PFSK-1 (cell line): ENCODE measurements around the gene MAX.

ENCODE experiments used
- POLR2AphosphoS5 ChIP-seq: IDR thresholded peaks from 2 replicates; pipeline ENCODE4 v1.6.1; 2012; ENCODE audit warnings: low read depth, mild to moderate bottlenecking, control low read depth, low read length, moderate library complexity
- SIN3A ChIP-seq: IDR thresholded peaks from 2 replicates; pipeline ENCODE4 v1.6.1; 2012; ENCODE audit warnings: mild to moderate bottlenecking, low read length, moderate library complexity, borderline replicate concordance; ENCODE audit not compliant: insufficient read depth
- TAF1 ChIP-seq: IDR thresholded peaks from 2 replicates; pipeline ENCODE4 v1.6.1; 2012; ENCODE audit warnings: low read length, control low read depth, borderline replicate concordance; ENCODE audit not compliant: insufficient read depth
- TF ChIP-seq, protein P1 (sequence below), 2 experiments: IDR thresholded peaks; 2 replicates each; pipeline versions ENCODE4 v1.6.1 to v1.8.0; 2011 to 2012; ENCODE audit warnings: low read depth in 2 of 2, low read length in 2 of 2, control low read depth in 1 of 2, inconsistent platforms in 1 of 2, mild to moderate bottlenecking in 1 of 2, moderate library complexity in 1 of 2; ENCODE audit not compliant: insufficient read depth in 1 of 2

DNA sequence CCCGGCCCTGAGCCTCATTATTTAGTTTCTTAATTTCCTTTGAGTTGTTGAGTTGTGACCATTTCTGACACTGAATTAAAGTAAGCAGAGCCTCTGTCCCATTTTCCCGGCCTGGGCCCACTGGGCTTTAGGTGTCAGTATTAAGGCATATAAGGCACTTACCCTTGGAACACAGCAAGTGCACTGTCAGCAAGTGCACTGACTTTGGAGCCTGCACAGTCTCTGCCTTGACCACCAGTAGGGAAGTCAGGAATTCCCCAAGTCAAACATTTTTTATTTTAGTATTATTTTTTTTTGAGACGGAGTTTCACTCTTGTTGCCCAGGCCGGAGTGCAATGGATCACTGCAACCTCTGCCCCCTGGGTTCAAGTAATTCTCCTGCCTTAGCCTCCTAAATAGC lies 56.6 kb downstream of the MAX start:
- no peak for TF ChIP-seq TAF1
- TF ChIP-seq SIN3A, result no peak
- TF ChIP-seq, protein P1, sequence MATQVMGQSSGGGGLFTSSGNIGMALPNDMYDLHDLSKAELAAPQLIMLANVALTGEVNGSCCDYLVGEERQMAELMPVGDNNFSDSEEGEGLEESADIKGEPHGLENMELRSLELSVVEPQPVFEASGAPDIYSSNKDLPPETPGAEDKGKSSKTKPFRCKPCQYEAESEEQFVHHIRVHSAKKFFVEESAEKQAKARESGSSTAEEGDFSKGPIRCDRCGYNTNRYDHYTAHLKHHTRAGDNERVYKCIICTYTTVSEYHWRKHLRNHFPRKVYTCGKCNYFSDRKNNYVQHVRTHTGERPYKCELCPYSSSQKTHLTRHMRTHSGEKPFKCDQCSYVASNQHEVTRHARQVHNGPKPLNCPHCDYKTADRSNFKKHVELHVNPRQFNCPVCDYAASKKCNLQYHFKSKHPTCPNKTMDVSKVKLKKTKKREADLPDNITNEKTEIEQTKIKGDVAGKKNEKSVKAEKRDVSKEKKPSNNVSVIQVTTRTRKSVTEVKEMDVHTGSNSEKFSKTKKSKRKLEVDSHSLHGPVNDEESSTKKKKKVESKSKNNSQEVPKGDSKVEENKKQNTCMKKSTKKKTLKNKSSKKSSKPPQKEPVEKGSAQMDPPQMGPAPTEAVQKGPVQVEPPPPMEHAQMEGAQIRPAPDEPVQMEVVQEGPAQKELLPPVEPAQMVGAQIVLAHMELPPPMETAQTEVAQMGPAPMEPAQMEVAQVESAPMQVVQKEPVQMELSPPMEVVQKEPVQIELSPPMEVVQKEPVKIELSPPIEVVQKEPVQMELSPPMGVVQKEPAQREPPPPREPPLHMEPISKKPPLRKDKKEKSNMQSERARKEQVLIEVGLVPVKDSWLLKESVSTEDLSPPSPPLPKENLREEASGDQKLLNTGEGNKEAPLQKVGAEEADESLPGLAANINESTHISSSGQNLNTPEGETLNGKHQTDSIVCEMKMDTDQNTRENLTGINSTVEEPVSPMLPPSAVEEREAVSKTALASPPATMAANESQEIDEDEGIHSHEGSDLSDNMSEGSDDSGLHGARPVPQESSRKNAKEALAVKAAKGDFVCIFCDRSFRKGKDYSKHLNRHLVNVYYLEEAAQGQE (IDR thresholded peaks at IDR 0.05; ENCODE audit: insufficient read depth in 1 of 2, low read depth in 2 of 2, low read length in 2 of 2), result no peak
- no peak for TF ChIP-seq POLR2AphosphoS5
